Neuron (in vitro differentiated cells): Measurements from ENCODE around the gene IFNA7.

ENCODE experiments used
- H2AFZ ChIP-seq: one replicate; pipeline ENCODE4 v1.6.1; 2013; ENCODE audit warnings: low read depth, mild to moderate bottlenecking, inconsistent platforms, low read length, moderate library complexity
- H3K27me3 ChIP-seq: one replicate; pipeline ENCODE4 v1.6.1; 2013; ENCODE audit warnings: low read length; ENCODE audit not compliant: insufficient read depth
- H3K36me3 ChIP-seq: one replicate; pipeline ENCODE4 v1.6.1; 2013; ENCODE audit warnings: low read length; ENCODE audit not compliant: insufficient read depth
- H3K4me1 ChIP-seq: one replicate; pipeline ENCODE4 v1.6.1; 2013; ENCODE audit warnings: low read length; ENCODE audit not compliant: insufficient read depth
- H3K4me3 ChIP-seq: 2 replicates; pipeline ENCODE4 v1.5.1; 2013; ENCODE audit warnings: mild to moderate bottlenecking, low read length, moderate library complexity
- H3K9me3 ChIP-seq: one replicate; pipeline ENCODE4 v1.6.1; 2013; ENCODE audit warnings: low read length

Gene IFNA7

GRCh38 chr9:21155501-21155900, 46.5 kb downstream of the IFNA7 start:
- H3K27me3 ChIP-seq = peaks cover 2% of the 10 kb centered on the region
- H2AFZ ChIP-seq = no peak overlapping the region
- H3K9me3 ChIP-seq = no peaks in the 10 kb centered on the region
- H3K4me1 ChIP-seq = peaks cover 7% of the 10 kb centered on the region
- no peak overlapping the region for H3K4me3 ChIP-seq
- H3K36me3 ChIP-seq = no peaks in the 10 kb centered on the region

DNA sequence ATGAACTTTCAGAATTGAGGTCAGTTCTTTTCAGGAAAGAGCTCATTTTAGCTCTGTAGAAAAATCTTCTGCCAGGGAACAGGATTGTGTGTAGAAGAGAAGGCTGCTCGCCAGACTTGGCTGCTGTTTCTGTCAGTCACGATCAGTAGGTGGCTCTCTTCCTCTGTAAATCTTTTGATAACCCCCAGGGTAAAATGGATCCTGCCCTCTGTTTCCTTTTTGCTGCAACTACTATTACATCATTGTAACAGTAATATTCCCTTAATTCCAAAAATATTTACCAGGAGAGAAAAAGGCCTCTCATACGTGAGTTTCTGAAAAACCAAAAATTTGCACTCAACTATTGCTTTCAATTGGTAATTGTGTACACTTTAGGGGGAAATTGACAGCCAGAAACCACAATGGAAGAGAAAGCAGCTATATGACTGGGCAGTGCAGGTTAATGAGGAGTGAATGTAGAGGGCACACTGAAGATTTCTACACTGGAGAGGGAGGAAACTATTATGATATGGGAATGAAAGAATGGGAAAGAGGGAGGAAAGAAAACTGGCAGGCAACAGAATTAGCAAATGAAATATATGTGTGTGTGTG, 47.9 kb downstream of the IFNA7 start:
- peaks cover 2% of the 10 kb centered on the region for H3K27me3 ChIP-seq
- H3K4me1 ChIP-seq = peaks cover 7% of the 10 kb centered on the region
- no peaks in the 10 kb centered on the region for H3K9me3 ChIP-seq
- H3K4me3 ChIP-seq = peak overlapping the region; percentile 16
- peak overlapping the region; percentile 55 for H2AFZ ChIP-seq
- no peaks in the 10 kb centered on the region for H3K36me3 ChIP-seq

GRCh38 chr9:21153336-21154017, 48.5 kb downstream of the IFNA7 start:
- H3K4me1 ChIP-seq = peaks cover 7% of the 10 kb centered on the region
- peaks cover 2% of the 10 kb centered on the region for H3K27me3 ChIP-seq
- no peaks in the 10 kb centered on the region for H3K9me3 ChIP-seq
- H3K36me3 ChIP-seq = no peaks in the 10 kb centered on the region
- peak overlapping the region; percentile 55 for H2AFZ ChIP-seq
- peak overlapping the region; percentile 16 for H3K4me3 ChIP-seq
